ENCODE data around the gene SLC30A4.
"Not testable (repeated sequence)": the region's sequence is repeated elsewhere in the genome, so short reads cannot be mapped to it uniquely, and the experiment has no call there.

SLC30A4 gene

GRCh38 chr15:45522328-45523165 lies at the start of gene SLC30A4:
TSS of gene SLC30A4 (minus strand) at chr15:45522755. CDS start at chr15:45522354, 401 bp downstream.
- peak; percentile 78 for DNase-seq

GRCh38 chr15:45555934-45556608 lies 33.5 kb upstream of the SLC30A4 start:
- no peak for DNase-seq

GRCh38 chr15:45551676-45552075 lies 29.1 kb upstream of the SLC30A4 start:
- DNase-seq = no peak

- DNase-seq = no peak
Observed at GRCh38 chr15:45550436-45550835, 27.9 kb upstream of the SLC30A4 start.

GRCh38 chr15:45549541-45550220 lies 27.1 kb upstream of the SLC30A4 start:
- no peak for DNase-seq

GRCh38 chr15:45548753-45549520 lies 26.4 kb upstream of the SLC30A4 start:
- no peak for DNase-seq

GRCh38 chr15:45546789-45547188 lies 24.2 kb upstream of the SLC30A4 start:
- DNase-seq = no peak

DNA sequence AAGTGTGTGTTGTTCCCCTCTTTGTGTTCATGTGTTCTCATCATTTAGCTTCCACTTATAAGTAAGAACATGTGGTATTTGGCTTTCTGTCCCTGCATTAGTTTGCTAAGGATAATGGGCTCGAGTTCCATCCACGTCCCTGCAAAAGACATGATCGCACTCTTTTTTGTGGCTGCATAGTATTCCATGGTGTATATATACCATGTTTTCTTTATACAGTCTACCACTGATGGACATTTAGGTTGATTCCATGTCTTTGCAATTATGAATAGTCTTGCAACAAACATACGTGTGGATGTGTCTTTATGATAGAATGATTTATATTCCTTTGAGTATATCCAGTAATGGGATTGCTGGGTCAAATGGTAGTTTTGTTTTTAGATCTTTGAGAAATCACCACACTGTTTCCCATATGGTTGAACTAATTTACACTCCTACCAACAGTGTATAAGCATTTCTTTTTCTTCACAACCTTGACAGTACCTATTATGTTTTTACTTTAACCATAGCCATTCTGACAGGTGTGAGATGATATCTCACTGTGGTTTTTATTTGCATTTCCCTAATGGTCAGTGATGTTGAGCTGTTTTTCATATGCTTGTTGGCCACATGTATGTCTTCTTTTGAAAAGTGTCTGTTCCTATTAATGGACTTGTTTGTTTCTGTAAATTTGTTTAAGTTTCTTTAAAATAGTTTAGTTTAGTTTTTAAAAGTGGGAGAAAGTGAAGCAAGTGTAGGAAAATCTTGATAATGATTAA lies 21.9 kb upstream of the SLC30A4 start:
- DNase-seq = no peak

DNA sequence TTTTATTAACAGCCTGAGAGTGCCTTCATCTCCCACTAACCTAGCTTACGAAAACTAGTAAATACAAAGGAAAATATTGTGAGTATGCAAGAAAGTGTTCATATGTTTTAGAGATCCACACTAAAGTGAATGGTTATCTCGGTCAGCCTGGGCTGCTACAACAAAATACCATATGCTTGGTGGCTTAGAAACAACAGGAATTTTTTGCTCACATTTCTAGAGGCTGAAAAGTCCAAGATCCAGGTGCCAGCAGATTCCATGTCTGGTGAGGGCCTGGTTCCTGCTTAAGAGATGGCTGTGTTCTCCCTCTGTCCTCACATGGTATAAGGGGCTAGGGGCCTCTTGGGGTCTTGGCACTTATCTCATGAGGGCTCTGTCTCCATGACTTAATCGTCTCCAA lies 20.5 kb upstream of the SLC30A4 start:
- DNase-seq = no peak

- DNase-seq = no peak
Observed at GRCh38 chr15:45540531-45540930, 18.0 kb upstream of the SLC30A4 start.

GRCh38 chr15:45539680-45540079 lies 17.1 kb upstream of the SLC30A4 start:
- no peak for DNase-seq

DNA sequence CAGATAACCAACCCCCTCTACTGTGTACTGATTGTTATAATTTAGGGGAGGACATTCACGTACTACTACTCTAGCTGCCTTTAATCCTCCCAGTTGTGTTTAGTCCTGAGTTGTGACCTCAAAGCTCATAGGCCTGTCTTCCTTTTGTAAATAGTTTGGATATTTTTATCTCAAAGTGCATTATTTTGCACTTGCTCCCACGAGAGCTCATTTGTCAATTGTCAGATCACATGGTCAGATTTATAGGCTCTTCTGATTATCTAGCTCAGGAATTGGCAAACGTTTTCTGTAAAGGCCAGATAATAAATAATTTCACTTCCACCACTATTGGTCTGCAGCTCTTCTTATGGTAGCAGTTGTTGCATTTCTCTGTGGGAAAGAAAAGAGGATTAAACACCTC lies 14.4 kb upstream of the SLC30A4 start:
- no peak for DNase-seq

DNA sequence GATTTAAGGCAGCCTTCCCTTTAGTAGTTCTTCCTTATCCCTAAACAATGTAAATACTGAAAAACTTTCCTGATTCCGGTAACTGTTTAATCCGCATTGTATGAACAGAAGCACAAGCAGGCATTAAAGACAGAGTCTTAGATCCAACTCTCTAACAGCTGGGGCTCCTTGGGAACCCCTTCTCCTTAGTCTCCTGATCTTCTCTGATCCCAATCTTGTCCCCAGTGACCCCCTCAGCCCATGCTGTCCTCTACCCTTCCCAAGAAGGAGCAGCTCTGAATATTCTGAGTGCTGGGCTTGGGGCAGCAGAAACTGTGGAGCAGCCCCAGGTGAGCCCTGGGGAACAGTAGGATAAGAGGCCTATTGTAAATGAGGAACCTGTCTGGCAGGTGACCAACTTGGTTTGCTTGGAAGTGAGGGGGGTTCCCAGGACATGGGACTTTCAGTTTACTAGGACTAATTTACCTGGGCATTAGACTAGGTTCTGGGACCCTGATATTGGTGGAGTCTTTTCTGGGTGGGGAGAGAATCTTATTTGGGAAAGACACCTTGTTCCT lies 13.0 kb upstream of the SLC30A4 start:
- no peak for DNase-seq

DNA sequence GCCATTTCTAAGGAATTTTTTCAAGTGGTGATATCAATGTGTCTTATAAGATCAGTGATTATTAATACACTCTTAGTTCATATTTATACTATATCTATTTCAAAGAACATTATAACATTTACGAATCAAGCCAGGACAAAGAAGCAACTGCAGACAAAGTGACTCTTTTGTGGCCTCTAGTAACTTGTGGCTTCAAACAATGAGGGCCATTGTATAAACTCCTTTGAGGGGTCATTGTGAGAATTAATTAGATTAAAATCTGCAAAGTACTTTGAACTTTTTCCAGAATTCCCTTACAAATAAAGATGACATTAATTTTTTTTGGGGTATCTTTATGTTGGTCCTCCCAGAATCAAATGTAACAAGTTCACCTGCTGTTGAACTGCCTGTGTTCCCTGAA lies 12.3 kb upstream of the SLC30A4 start:
- no peak for DNase-seq

DNA sequence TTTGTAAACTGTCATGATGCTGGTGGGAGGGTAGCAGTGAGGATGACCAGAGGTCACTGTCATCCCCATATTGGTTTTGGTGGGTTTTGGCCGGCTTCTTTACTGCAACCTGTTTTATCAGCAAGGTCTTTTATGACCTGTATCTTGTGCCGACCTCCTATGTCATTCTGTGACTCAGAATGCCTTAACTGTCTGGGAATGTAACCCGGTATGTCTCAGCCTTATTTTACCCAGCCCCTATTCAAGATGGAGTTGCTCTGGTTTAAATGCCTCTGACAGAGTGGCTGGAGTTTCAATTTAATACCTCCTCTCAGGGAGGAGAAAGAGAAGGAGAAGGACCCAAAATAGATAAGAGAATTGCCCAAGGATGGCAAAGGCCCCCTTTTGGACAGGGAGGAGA lies 10.3 kb upstream of the SLC30A4 start:
- DNase-seq = not testable (repeated sequence)

- DNase-seq = no peak
Observed at GRCh38 chr15:45529613-45530012, 7.1 kb upstream of the SLC30A4 start.

DNA sequence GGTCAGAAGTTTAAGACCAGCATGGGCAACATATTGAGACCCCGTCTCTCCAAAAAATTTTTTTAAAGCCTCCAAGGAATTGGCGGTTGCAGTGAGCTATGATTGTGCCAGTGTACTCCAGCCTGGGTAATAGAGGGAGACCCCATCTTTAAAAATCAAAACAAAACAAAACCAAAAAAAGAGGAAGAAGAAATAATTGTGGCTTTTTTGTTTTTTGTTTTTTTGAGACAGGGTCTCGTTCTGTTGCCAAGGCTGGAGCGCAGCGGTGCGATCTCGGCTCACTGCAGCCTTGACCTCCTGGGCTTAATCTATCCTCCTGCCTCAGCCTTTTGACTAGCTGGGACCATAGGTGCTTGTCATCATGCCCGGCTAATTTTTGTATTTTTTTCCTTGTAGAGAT lies 4.5 kb upstream of the SLC30A4 start:
- no peak for DNase-seq

DNA sequence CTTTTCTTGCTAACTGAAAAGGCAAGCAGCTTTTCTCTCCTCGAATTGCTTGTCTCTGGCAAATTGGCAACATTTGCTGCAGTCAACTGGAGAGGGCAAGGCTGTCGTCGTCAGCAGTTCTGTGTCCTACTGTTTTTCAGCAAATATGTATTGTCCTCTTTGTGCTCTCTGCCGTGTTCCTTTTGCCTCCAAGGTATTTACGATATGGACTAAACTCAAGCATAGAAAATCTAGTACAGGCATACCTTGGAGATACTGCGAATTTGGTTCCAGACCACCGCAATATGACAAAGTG lies 558 bp upstream of the SLC30A4 start:
- DNase-seq = no peak

- peak; percentile 14 for DNase-seq
Observed at GRCh38 chr15:45521596-45522327, 793 bp downstream of the SLC30A4 start.

- no peak for DNase-seq
Observed at GRCh38 chr15:45510758-45511280, 11.7 kb downstream of the SLC30A4 start.

DNA sequence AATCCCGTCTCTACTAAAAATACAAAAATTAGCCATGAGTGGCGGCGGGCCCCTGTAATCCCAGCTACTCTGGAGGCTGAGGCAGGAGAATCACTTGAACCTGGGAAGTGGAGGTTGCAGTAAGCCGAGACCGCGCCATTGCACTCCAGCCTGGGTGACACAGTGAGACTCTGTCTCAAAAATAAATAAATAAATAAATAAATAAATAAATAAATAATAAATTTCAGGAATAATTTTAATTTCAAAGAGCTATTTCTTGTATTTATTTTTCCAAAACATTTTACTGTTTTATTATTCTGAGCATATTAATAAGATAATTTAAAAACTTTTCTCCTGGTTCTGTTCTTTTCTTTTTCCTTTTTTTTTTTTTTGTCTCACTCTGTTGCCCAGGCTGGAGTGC lies 15.4 kb downstream of the SLC30A4 start:
- DNase-seq = not testable (repeated sequence)
